Measurements from ENCODE around the gene CCL4. TPM values are rescaled to one million over a fixed set of nuclear protein-coding genes. Genes with fewer than 3 reads are reported as not detected.
"Not testable (repeated sequence)": the region's sequence is repeated elsewhere in the genome, so short reads cannot be mapped to it uniquely, and the experiment has no call there.

The CCL4 gene
- total RNA-seq, 4 donors from 2014 or later = 4.2 to 10.8 TPM; not detected in 2

- WGBS, 2 donors (ENCODE audit: low coverage in 1 of 2) = 59 to 75% methylated on average over 3 of the region's 3 CpGs
- in situ Hi-C loops (cut with MboI; ENCODE audit: low pct_ligation_motif_present in 1 of 4, low pct_unique_long_range_greater_than_20kb in 1 of 4, low sequenced_read_pairs in 3 of 4) (loop anchor here in 1 of 4 donors (25.0 kb wide), 1 partner anchor 342 kb away; no protein-coding TSS in a partner anchor), intact Hi-C loops (cut with DNase I; ENCODE audit: low total_unique reads) (no loop called here)
- Histone ChIP-seq H3K9me3 (peaks cover 5 to 6% of the 10 kb centered on the region in 2 donors), H3K27me3 (no peaks in the 10 kb centered on the region), H3K4me1 (peaks cover 0 to 23% (median 6%) of the 10 kb centered on the region in 4 donors), H3K36me3 (no peaks in the 10 kb centered on the region), H3K4me3 (no peak overlapping the region), H3K27ac (no peak overlapping the region)
- TF ChIP-seq CTCF (IDR thresholded peaks at IDR 0.05) (no peak), POLR2AphosphoS5 (IDR thresholded peaks at IDR 0.05) (no peak), EP300 (IDR thresholded peaks at IDR 0.05; ENCODE audit: low read depth) (no peak), POLR2A (IDR thresholded peaks at IDR 0.05) (no peak)
- DNase-seq = no peak
Observed at GRCh38 chr17:36120221-36120620, 16.6 kb downstream of the CCL4 start.

GRCh38 chr17:36121099-36121498 is 17.5 kb downstream of the CCL4 start:
- H3K27me3 ChIP-seq; H3K27ac ChIP-seq; H3K36me3 ChIP-seq; DNase-seq; H3K4me3 ChIP-seq; intact Hi-C loops (cut with DNase I; ENCODE audit: low total_unique reads): not testable (repeated sequence)
- H3K4me1 ChIP-seq = peaks cover 0 to 23% (median 6%) of the 10 kb centered on the region in 4 donors
- peaks cover 13 to 15% of the 10 kb centered on the region in 2 donors for H3K9me3 ChIP-seq
- in situ Hi-C loops (cut with MboI; ENCODE audit: low pct_ligation_motif_present in 1 of 4, low pct_unique_long_range_greater_than_20kb in 1 of 4, low sequenced_read_pairs in 3 of 4) = loop anchor here in 1 of 4 donors (25.0 kb wide), 1 partner anchor 341 kb away; no protein-coding TSS in a partner anchor
- 66 to 71% methylated on average over 6 of the region's 6 CpGs for WGBS, 2 donors (ENCODE audit: low coverage in 1 of 2)

- H3K27me3 ChIP-seq = no peaks in the 10 kb centered on the region
- DNase-seq = no peak
- TF ChIP-seq POLR2AphosphoS5 (IDR thresholded peaks at IDR 0.05) (no peak), POLR2A (IDR thresholded peaks at IDR 0.05) (no peak)
- H3K36me3 ChIP-seq = no peaks in the 10 kb centered on the region
- no peak overlapping the region for H3K4me3 ChIP-seq
- no peak overlapping the region for H3K27ac ChIP-seq
- WGBS, 2 donors (ENCODE audit: low coverage in 1 of 2) = 78 to 91% methylated on average over 1 to 2 of the region's 2 CpGs
- in situ Hi-C loops (cut with MboI; ENCODE audit: low pct_ligation_motif_present in 1 of 4, low pct_unique_long_range_greater_than_20kb in 1 of 4, low sequenced_read_pairs in 3 of 4) (loop anchor here in 1 of 4 donors (25.0 kb wide), 1 partner anchor 339 kb away; no protein-coding TSS in a partner anchor), intact Hi-C loops (cut with DNase I; ENCODE audit: low total_unique reads) (no loop called here)
- peaks cover 5 to 28% (median 11%) of the 10 kb centered on the region in 4 donors for H3K4me1 ChIP-seq
- H3K9me3 ChIP-seq = peaks cover 13 to 17% of the 10 kb centered on the region in 2 donors
Observed at GRCh38 chr17:36123431-36123830, 19.8 kb downstream of the CCL4 start.

- in situ Hi-C loops (cut with MboI; ENCODE audit: low pct_ligation_motif_present in 1 of 4, low pct_unique_long_range_greater_than_20kb in 1 of 4, low sequenced_read_pairs in 3 of 4) = loop anchor here in 1 of 4 donors (25.0 kb wide), 1 partner anchor 337 kb away; no protein-coding TSS in a partner anchor
- no peak for DNase-seq
- no peaks in the 10 kb centered on the region for H3K36me3 ChIP-seq
- intact Hi-C loops (cut with DNase I; ENCODE audit: low total_unique reads) = no loop called here
- no peak overlapping the region for H3K4me3 ChIP-seq
- peaks cover 10 to 43% (median 16%) of the 10 kb centered on the region in 4 donors for H3K4me1 ChIP-seq
- TF ChIP-seq CTCF (IDR thresholded peaks at IDR 0.05) (peak in 1 of 5 experiments; percentile 13), EP300 (IDR thresholded peaks at IDR 0.05; ENCODE audit: low read depth) (no peak)
- no peak overlapping the region for H3K27ac ChIP-seq
- no peaks in the 10 kb centered on the region for H3K27me3 ChIP-seq
- WGBS, 2 donors (ENCODE audit: low coverage in 1 of 2) = 79 to 100% methylated on average over 1 to 8 of the region's 9 CpGs
- H3K9me3 ChIP-seq = peaks cover 13 to 17% of the 10 kb centered on the region in 2 donors
Observed at GRCh38 chr17:36124879-36125824, 21.5 kb downstream of the CCL4 start.

- peaks cover 10 to 55% (median 16%) of the 10 kb centered on the region in 4 donors for H3K4me1 ChIP-seq
- no peak for TF ChIP-seq CTCF (IDR thresholded peaks at IDR 0.05)
- peak; percentile 9 for TF ChIP-seq EP300 (IDR thresholded peaks at IDR 0.05; ENCODE audit: low read depth)
- TF ChIP-seq POLR2AphosphoS5 (IDR thresholded peaks at IDR 0.05) = peak in 1 of 3 donors; percentile 43
- TF ChIP-seq POLR2A (IDR thresholded peaks at IDR 0.05) = no peak
- intact Hi-C loops (cut with DNase I; ENCODE audit: low total_unique reads) = no loop called here
- in situ Hi-C loops (cut with MboI; ENCODE audit: low pct_ligation_motif_present in 1 of 4, low pct_unique_long_range_greater_than_20kb in 1 of 4, low sequenced_read_pairs in 3 of 4) = no loop called here
- no peak for DNase-seq
- no peaks in the 10 kb centered on the region for H3K36me3 ChIP-seq
- peak overlapping the region; percentile 70 to 81 (median 72) for H3K27ac ChIP-seq
- no peaks in the 10 kb centered on the region for H3K27me3 ChIP-seq
- peaks cover 13 to 17% of the 10 kb centered on the region in 2 donors for H3K9me3 ChIP-seq
- 52 to 69% methylated on average over 4 to 7 of the region's 7 CpGs for WGBS, 2 donors (ENCODE audit: low coverage in 1 of 2)
- H3K4me3 ChIP-seq = no peak overlapping the region
Observed at GRCh38 chr17:36127199-36127893, 23.7 kb downstream of the CCL4 start.
